Activated CD8-positive, alpha-beta memory T cell treated with anti-CD3 and anti-CD28 coated beads, Interleukin-2, amount 50 U/mL, for 48 hours (primary cell): ENCODE measurements around the gene UNC45A.
A peak's percentile ranks its signal among the peaks of the same experiment; 100 is the strongest.

ENCODE experiments used
- DNase-seq: peaks from one replicate; pipeline ENCODE4 v3.0.0-alpha.2; 2020

Gene UNC45A

DNA sequence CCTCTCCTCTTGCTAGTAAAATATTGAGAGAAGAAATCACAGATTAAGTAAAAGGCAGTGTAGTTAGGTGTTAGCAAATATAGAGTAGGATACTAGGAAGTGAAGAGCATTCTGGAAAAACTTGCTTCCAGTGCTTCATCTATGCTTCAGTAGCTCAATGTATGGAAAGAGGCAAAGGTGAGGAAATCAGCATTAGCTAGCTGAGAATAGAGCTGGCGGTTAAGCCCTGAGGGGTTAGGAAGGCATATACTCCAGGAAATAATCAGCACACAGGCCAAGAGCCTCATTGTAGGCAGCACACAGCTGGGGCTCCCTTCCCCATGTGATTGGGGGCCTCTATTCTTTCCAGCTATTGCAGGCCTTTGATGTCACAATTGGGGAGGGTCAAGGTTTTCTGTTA is 33.3 kb downstream of the UNC45A start:
- no peak for DNase-seq

DNA sequence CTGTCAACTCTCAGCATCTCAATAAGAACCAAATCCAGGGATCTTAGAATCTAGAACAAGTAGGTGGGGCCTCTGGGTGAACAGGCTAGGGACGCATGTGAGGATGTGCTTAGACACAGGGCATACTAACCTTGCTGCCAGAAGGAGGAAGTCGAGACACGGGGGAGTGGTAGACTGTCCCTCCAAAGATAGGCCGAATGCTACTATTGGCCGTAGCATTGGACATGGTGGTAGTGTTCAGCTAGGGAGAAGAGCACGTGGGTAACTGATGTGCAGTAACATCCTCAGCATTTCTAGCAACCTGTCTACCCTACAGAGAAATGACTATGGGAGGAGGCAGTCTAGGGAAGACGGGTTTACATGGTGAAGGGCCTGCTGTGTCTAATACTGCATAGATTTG is 35.2 kb downstream of the UNC45A start:
- no peak for DNase-seq

DNA sequence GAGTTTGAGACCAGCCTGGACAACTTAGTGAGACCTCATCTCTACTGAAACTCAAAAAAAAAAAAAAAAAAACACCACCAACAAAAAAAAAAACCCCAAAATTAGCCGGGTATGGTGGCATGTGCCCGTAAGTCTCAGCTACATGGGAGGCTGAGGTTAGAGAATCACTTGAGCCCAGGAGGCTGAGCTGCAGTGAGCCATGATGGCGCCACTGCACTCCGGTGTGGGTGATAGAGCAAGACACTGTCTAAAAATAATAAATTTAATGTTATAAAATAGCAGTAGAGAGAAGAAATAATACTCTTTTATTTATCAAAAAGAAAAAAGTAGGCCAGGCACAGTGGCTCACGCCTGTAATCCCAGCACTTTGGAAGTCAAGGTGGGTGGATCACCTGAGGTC is 37.0 kb downstream of the UNC45A start:
- no peak for DNase-seq

DNA sequence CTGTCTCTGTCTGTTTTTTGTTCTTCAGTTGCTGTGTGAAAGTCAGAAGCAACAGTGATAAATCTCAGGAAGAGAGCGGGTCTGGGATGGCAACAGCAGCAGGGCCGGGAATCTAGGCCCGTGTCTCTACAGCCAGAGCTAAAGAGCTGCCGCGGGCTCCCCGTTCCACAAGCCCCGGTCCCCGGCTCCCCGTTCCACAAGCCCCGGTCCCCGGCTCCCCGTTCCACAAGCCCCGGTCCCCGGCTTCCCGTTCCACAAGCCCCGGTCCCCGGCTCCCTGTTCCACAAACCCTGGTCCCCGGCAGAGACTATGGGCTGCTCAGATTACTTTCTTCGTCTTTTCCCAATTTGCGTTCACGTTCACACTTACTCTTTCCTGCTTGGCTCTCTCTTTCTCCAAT is 39.1 kb downstream of the UNC45A start:
- no peak for DNase-seq

DNA sequence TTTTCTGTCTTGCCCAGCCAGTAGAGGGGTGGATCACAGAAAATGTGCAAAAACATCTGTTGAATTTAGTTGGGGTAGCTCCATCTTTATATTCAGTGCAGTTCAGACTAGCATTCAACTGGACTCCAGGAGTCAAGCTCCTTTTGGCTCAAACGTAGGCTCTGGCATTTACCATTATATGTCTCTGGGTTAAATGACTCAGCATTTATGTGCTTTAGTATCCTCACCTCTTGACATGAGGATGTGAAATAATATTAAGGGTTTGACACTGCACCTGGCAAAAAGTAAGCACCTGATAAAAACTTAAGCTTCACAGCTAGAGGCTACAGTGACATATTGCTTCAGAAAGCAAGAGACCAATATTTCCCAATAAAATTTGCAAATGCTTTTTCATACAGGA is 44.5 kb downstream of the UNC45A start:
- DNase-seq = no peak

DNA sequence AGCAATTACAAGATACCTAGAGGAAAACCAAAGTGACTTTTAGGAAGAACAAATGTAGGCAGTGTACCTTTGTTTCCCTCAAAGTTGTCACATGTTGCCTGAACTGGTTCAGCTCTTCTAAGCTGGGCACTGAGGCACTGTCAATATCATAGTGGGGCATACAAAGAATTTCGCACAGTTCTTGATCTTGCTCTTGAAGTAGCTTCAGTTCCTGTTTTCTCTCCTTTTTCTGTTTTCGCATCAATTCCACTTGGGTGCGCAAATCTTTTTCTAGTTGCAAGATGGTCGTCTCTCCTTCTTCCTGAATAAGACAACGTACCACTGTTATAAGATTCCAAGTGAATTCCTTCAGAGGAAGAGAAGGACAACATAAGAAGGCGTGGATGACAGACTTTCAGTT is 46.6 kb downstream of the UNC45A start:
- DNase-seq = no peak

DNA sequence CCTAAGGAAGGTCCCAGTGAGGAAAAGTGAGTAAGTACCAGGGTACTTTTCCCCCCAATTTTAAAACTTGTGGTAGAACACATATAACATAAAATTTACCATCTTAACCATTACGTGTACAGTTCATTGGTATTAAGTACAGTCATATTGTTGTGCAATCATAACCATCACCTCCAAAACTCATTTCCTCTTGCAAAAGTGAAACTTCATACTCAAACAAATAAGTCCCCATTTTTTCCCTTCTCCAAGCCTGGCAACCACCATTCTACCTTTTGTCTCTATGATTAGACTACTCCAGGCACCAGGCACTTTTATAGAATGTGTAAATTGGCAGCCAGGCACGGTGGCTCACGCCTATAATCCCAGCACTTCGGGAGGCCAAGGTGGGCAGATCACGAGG is 47.0 kb downstream of the UNC45A start:
- DNase-seq = no peak

DNA sequence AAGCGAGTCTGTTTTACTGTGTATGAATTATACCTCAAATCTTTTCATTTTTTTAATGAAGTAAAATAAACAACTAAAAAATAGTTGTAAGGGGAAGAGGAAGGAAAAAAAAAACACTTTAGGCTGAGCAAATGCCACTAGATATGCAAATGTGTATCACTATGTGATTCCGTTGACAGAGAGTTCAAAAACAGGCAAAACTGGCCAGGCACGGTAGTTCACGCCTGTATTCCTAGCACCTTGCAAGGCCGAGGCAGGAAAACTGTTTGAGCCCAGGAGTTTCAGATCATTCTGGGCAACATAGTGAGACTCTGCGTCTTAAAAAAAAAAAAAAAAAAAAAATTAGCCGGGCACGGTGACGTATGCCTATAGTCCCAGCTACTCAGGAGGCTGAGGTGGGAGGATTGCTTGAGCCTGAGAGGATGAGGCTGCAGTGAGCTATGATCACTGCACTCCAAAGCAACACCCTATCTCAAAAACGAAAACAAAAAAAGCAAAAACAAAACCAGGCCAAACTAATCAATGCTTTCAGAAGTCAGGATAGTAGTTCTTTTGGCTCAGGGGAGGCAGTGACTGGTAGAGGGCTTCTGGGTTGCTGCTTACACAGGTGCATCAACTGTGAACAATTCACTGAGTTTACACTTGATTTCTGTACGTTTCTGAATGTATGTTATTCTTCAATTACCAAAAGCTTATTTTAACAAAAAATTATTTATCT is 51.9 kb downstream of the UNC45A start:
- DNase-seq = no peak

DNA sequence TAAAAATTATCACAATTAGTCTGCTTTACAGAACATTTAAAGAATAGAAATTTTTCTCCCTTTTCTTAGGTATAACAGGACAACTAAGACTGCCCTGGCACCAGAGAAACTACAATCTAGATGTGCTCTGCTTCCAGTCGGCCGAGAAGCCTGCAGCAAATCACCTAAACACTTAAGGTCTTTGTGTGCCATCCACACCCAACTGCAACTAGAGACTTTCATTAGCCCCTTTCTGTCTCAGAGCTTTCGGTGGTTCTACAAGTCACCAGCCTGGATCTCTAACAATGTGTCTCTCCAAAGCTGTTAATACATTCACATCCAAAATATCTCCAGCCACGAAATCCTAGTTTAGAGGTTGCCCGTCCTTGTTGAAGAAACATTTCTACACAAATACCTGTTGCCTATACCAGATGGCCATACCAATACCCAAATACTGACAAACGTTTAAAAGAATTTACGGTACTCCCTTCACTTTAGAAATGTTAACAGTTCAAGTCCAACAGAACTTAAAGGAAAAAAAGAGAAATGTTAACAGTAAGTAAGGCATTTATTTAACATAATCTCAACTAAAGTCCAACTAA is 52.6 kb downstream of the UNC45A start:
- DNase-seq = no peak

DNA sequence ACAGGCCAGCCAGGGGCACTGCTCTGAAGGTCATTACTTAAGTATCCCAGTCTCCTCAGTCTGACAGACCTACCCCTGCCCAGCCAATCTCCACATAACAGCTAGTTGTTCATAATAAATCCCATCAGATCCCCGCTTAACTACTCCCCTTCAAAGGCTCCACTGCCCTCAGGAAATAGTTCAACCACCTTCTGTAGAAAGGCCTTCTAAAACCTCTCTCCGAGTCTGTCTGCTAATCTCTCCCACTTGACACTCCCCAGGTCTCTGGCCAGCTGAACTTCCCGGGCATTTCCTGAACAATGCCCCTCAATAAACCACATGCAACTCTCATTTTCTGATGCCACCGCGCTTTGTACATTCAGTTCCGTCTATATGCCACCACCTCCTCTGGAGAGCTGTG is 53.2 kb downstream of the UNC45A start:
- DNase-seq = no peak

DNA sequence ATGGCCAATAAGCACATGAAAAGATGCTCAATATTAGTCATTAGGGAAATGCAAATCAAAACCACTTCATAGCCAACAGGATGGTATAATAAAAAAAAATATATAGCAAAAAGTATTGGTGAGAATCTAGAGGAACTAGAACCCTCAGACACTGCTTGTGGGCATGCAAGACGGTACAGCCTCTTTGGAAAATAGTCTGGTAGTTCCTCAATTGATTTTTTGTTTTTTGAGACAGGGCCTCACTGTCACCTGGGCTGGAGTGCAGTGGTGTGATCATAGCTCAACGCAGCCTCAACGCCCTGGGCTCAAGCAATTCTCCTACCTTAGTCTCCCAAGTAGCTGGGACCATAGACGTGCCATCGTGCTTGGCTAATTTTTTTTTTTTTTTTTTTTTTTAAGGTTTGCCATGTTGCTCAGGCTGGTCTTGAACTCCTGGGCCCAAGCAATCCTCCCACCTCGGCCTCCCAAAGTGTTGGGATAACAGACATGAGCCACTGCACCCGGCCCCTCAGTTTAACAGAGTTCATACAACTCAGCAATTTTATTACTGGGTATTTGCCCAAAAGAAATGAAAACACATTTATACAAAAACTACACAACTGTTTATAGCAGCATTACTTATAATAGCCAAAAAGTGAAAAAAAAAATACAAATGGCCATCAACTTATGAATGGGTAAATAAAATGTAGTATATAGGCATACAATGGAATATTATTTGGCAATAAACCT is 54.1 kb downstream of the UNC45A start:
- no peak for DNase-seq

DNA sequence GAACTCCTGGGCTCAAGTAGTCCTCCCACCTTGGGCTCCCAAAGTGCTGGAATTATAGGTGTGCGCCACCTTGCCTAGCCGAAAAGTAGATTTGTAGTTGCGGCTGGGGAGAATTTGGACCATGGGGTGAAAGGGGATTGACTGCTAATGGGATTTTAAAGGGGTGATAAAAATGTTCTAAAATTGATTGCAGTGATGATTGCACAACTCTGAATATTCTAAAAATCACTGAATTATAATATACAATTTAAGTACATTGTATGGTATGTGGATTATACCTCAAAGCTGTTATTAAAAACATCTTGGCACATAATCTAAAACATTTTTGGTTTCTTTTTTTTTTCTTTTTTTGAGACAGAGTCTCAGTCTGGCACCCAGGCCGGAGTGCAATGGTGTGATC is 55.4 kb downstream of the UNC45A start:
- DNase-seq = no peak

DNA sequence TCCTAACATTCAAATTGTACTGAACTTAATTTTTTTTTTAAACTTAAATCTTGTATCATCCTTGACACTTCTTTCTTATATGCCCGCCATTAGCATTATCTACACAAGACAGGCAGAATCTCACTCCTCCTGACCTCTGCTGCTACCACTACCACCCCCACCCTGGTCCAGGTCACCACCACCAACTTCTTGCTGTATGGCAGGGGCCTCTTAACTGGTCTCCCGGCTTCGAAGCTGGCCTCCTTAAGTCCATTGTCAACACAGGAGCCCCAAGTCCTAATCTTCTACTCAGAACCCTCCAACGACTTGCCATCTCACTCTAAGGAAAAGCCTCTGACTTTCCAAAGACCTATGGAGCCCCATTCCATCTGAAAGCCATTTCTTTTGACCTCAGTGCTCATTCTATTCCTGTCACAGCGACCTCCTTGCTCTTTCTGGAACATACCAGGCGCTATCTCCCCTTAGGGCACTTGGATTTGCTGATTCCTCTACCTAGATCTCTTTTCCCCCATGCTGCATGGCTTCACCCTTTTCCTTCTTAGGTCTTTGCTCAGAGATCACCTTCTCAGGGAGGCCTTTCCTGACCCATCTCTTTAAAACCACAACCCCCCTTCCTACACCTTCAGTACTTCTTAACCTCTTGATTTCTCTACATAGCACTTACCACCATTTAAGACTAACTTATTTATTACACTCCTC is 56.7 kb downstream of the UNC45A start:
- no peak for DNase-seq

DNA sequence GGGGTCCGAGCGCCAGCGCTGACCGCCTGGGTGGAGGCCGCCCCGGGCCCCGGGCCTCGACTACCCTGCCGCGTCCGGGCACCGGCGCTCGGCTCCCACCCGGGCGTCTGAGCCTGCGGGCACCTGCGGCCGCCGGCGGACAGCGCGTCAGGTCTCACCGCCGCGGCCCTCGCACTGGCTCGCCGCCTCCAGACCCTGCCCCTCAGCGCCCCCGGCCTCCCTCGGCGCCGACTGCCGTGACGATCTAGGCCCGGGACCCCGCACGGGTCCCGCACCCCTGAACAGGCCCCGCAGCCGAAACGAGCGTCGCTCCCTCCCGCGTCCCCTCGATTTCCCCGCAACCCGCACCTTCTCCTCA is 59.0 kb downstream of the UNC45A start:
- DNase-seq = peak; percentile 69

DNA sequence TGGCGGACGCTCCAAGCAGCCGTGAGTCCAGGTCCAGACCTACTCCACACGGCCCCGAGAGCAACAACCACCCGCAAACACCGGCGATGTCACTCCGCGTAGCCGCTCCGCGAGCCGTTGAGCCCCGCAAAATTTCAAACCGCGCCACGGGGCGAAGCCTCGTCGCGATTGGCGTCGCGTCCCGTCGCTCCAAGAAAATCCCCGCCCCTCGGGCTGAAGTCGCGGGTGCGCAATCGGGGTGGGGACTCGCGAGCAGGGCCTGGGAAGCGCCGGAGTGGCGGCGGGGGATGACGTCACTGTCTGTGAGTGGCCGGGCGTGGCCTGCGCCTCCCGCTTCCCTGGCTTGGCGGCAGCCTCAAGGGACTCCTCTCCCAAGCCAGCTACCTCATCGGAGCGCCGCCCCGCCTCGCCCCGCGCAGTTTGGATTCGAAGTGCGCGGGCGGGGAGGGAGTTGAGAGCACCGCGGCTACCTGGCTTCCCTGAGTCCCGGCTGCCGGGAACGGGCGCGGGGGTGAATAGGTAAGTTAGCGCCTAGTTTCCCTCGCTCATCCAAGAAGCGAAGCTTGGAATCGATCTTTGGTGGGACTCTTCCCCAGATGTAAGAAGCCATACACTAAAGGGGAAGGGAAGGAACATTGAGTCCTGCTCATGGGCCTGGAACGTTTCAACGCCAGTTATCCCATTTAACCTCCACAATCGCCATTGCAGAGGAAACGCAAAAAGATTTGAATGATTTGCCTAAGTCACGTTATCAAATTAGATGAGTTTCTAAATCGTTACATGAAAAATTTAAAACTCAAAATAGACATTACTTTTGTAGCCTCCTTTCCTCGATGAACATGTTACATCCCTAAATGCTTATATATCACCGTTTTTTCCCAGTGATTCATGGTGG is 59.6 kb downstream of the UNC45A start, which contains the start of gene PRC1:
Gene PRC1, minus strand, starts transcription at position 119 of the 895 bp plus-strand sequence. Its CDS starts 118 bp downstream, at position 1.
- peak; percentile 99 for DNase-seq

DNA sequence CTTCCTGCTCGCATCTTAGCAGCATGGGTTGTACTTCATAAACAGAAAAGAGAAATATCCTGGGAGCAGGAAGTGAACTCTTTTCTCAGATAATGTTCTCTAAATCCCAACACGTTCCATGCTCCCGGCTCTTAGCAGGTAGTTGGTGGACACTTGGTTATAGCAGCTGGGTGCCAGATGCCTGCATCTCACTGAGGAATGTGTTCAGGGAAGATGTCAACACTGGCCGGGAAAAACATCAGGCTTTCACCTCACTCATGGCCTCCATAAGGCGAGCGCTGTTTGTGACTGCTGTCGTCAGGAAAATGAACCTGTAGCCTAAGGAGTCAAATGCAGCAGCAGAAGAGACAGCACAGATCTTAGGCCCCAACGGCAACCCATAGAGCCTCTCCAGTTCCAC is 63.7 kb downstream of the UNC45A start:
- no peak for DNase-seq

DNA sequence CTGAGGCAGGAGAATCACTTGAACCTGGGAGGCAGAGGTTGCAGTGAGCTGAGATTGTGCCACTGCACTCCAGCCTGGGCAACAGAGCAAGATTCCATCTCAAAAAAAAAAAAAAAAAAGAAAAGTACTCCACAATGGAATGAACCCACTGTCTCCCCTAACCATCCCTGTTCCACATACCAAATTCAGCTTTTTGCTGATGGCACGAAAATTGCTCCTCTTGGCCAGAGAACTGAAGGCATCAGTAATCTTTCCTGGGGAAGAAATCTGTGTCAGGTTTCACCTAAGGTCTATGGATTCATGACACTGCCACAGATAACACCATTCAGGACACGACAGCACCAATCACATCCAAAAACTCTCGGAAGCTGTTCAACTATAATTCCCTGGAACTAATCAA is 66.1 kb downstream of the UNC45A start:
- DNase-seq = no peak
